Mesenchymal stem cell (in vitro differentiated cells and primary cell): Measurements from ENCODE around the gene GREM2.
A peak's percentile ranks its signal among the peaks of the same experiment; 100 is the strongest.

Experiments used
- DNase-seq: peaks from one replicate; pipeline ENCODE4 v3.0.0-alpha.2; 2013
- H2AFZ ChIP-seq: one replicate; pipeline ENCODE4 v1.6.1; 2013; ENCODE audit warnings: low read depth, mild to moderate bottlenecking, control low read depth, inconsistent platforms, low read length, moderate library complexity
- H2AK5ac ChIP-seq: 2 replicates; pipeline ENCODE4 v1.6.1; 2013; ENCODE audit warnings: low read length, moderate library complexity, mild to moderate bottlenecking, inconsistent platforms; ENCODE audit not compliant: severe bottlenecking
- H2BK120ac ChIP-seq: one replicate; pipeline ENCODE4 v1.6.1; 2013; ENCODE audit warnings: low read depth, mild to moderate bottlenecking, inconsistent platforms, low read length, moderate library complexity
- H2BK12ac ChIP-seq, 2 experiments: one replicate each; pipeline ENCODE4 v1.6.1; 2013; ENCODE audit warnings: inconsistent platforms in 2 of 2, low read length in 2 of 2, mild to moderate bottlenecking in 2 of 2, moderate library complexity in 2 of 2, control low read depth in 1 of 2
- H2BK15ac ChIP-seq: one replicate; pipeline ENCODE4 v1.6.1; 2013; ENCODE audit warnings: mild to moderate bottlenecking, low read depth, inconsistent platforms; ENCODE audit not compliant: poor library complexity, severe bottlenecking
- H2BK5ac ChIP-seq: 2 replicates; pipeline ENCODE4 v1.6.1; 2013; ENCODE audit warnings: low read depth, mild to moderate bottlenecking, low read length, control low read depth, inconsistent platforms; ENCODE audit not compliant: poor library complexity, severe bottlenecking
- H3K14ac ChIP-seq, 2 experiments: one replicate each; pipeline ENCODE4 v1.6.1; 2013; ENCODE audit warnings: inconsistent platforms in 2 of 2, low read length in 2 of 2, control low read depth in 1 of 2, mild to moderate bottlenecking in 1 of 2, moderate library complexity in 1 of 2
- H3K18ac ChIP-seq, 2 experiments: one replicate each; pipeline ENCODE4 v1.6.1; 2013; ENCODE audit warnings: inconsistent platforms in 2 of 2, low read length in 2 of 2, control low read depth in 1 of 2, low read depth in 1 of 2, mild to moderate bottlenecking in 1 of 2
- H3K23ac ChIP-seq, 2 experiments: one replicate each; pipeline ENCODE4 v1.6.1; 2013; ENCODE audit warnings: inconsistent platforms in 2 of 2, low read length in 2 of 2, mild to moderate bottlenecking in 2 of 2, moderate library complexity in 2 of 2, control low read depth in 1 of 2
- H3K27ac ChIP-seq: 2 replicates; pipeline ENCODE4 v1.5.1; 2013; ENCODE audit warnings: mild to moderate bottlenecking, moderate library complexity, low read length, control low read depth, inconsistent platforms; ENCODE audit not compliant: poor library complexity, severe bottlenecking
- H3K27me3 ChIP-seq, 2 experiments: 2 replicates each; pipeline versions ENCODE4 v1.6.1 to v1.7.0; 2013; ENCODE audit warnings: low read length in 2 of 2, mild to moderate bottlenecking in 2 of 2, moderate library complexity in 2 of 2, control low read depth in 1 of 2, inconsistent platforms in 1 of 2; ENCODE audit not compliant: control insufficient read depth in 1 of 2, insufficient read depth in 1 of 2
- H3K36me3 ChIP-seq, 2 experiments: 2 replicates each; pipeline versions ENCODE4 v1.6.1 to v1.7.0; 2013; ENCODE audit warnings: low read length in 2 of 2, control low read depth in 1 of 2, inconsistent platforms in 1 of 2, low read depth in 1 of 2, mild to moderate bottlenecking in 1 of 2; ENCODE audit not compliant: insufficient read depth in 2 of 2, control insufficient read depth in 1 of 2
- H3K4ac ChIP-seq, 2 experiments: one replicate each; pipeline ENCODE4 v1.6.1; 2013; ENCODE audit warnings: inconsistent platforms in 2 of 2, low read length in 2 of 2, mild to moderate bottlenecking in 2 of 2, moderate library complexity in 2 of 2, control low read depth in 1 of 2, low read depth in 1 of 2
- H3K4me1 ChIP-seq: 2 replicates; pipeline ENCODE4 v1.6.1; 2013; ENCODE audit warnings: low read depth, low read length, control low read depth; ENCODE audit not compliant: control insufficient read depth, insufficient read depth
- H3K4me2 ChIP-seq: 2 replicates; pipeline ENCODE4 v1.6.1; 2013; ENCODE audit warnings: low read length, mild to moderate bottlenecking, inconsistent platforms; ENCODE audit not compliant: poor library complexity, severe bottlenecking
- H3K4me3 ChIP-seq, 2 experiments: 2 replicates each; pipeline versions ENCODE4 v1.5.1 to v1.7.0; 2013; ENCODE audit warnings: low read length in 2 of 2, mild to moderate bottlenecking in 2 of 2, control low read depth in 1 of 2, low read depth in 1 of 2; ENCODE audit not compliant: insufficient read depth in 1 of 2
- H3K79me1 ChIP-seq: replicated peaks from 2 replicates; pipeline ENCODE4 v1.6.1; 2013; ENCODE audit warnings: mild to moderate bottlenecking, control low read depth, low read length, inconsistent platforms; ENCODE audit not compliant: poor library complexity, severe bottlenecking
- H3K9ac ChIP-seq: 2 replicates; pipeline ENCODE4 v1.7.0; 2013; ENCODE audit warnings: mild to moderate bottlenecking, low read length, moderate library complexity
- H3K9me3 ChIP-seq: 2 replicates; pipeline ENCODE4 v1.7.0; 2013; ENCODE audit warnings: mild to moderate bottlenecking, low read length; ENCODE audit not compliant: control insufficient read depth
- H4K8ac ChIP-seq: one replicate; pipeline ENCODE4 v1.6.1; 2013; ENCODE audit warnings: inconsistent platforms, mild to moderate bottlenecking, low read length, moderate library complexity
- H4K91ac ChIP-seq: one replicate; pipeline ENCODE4 v1.6.1; 2013; ENCODE audit warnings: mild to moderate bottlenecking, low read length, inconsistent platforms
- WGBS: methylation state at CpG from one replicate; pipeline ENCODE4 v1.1.7; 2013; ENCODE audit warnings: mixed read lengths; 5-methylcytosine and 5-hydroxymethylcytosine counted together

The GREM2 gene

DNA sequence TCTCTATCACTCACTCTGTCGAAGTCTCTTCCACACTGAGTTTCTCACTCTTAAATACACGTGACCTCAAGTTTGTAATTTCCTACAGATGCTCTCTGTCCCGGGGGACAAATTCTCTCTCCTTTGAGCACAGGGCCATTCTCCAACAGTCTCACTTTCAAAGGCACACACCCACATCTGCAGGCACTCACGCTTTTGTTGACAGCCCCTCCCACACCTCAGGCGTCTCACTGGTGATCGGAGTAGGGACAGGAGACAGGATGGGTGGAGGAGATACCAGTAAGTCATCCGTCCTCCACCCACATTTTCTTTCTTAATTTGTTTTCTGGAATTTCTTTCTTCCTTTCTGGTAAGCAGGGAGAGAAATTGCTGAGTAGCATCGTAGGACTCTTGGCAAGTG, 40.6 kb upstream of the GREM2 start:
- Histone ChIP-seq H3K4ac (no peak overlapping the region), H3K23ac (no peak overlapping the region), H2AFZ (no peak overlapping the region), H2BK5ac (no peak overlapping the region), H3K4me2 (no peak overlapping the region), H3K14ac (no peak overlapping the region), H2BK120ac (no peak overlapping the region), H3K4me3 (peak overlapping the region in 1 of 2 experiments; percentile 55), H3K79me1 (no peaks in the 10 kb centered on the region), H2BK12ac (no peak overlapping the region), H4K8ac (no peak overlapping the region), H3K9me3 (no peaks in the 10 kb centered on the region), H4K91ac (no peak overlapping the region), H2BK15ac (no peak overlapping the region), H3K18ac (no peak overlapping the region), H2AK5ac (no peak overlapping the region), H3K27me3 (no peaks in the 10 kb centered on the region), H3K27ac (no peak overlapping the region), H3K9ac (peak overlapping the region; percentile 2), H3K36me3 (no peaks in the 10 kb centered on the region), H3K4me1 (no peaks in the 10 kb centered on the region)
- no peak for DNase-seq
- 73% methylated on average over 4 of the region's 8 CpGs for WGBS

DNA sequence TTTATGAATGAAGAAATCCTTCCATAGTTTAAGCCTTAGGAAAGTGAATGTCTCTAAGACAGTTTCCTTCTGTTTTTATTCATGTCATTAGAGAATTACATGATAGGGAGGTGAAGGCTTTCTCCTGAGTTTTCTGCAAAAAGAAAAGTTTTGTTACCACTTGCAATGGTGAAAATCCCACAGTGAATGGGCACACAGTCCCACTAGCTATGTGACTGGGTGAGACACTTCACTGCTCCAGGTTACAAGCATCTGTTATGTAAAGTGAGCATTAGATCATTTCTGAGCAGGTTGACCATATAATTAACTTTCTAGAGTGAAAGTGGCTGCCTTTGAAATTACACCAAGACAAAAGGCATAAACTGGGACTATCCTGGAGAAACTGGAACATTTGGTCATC, 38.9 kb upstream of the GREM2 start:
- no peak overlapping the region for H4K91ac ChIP-seq

DNA sequence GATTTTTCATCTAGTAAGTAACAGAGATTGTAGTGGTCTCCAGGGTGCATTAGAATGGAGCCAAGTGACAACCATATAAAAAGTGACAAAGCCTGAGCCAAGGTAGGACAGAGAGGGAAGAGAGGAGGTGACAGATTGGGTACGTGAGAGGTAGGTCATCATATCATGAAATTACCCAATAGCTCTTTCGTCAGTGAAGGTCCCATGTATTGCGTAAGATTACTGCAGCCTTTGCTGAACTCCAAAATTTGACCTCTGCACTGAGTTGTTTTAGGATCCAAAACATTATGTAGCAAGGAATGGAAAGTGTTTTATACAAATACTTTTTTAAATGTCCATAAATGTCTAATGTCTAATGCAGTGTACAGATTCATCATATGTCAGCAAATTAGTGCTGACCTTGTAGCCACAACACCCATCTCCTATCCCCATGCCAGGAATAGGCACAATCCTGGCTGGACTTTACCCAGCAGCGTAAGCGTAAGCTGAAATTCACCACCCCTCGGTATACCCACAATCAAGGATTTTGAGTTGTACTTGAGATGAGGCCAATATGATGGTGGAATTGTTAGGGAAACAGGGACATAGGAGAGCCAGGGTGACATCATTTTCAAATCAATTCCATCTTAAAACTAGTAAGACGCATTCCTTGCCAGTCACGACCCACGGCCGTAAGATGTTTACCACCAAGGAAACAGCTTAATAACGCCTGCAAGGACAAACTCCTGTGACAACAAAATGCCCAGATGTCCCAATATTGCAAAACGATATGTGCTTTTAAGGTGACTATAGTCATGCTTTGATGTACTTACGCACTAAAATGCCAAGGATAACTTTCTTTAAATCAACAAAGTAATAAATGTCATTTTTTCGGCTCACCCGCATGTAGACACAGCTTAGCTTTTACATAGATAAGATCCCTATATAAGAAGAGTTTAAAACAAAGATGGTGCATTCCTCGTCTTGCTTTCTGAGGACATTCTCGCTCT, 38.1 kb upstream of the GREM2 start:
- H4K91ac ChIP-seq = no peak overlapping the region
- no peaks in the 10 kb centered on the region for H3K79me1 ChIP-seq
- H2BK15ac ChIP-seq = no peak overlapping the region
- H2AK5ac ChIP-seq = no peak overlapping the region
- H3K4me3 ChIP-seq = no peak overlapping the region
- H3K9ac ChIP-seq = no peak overlapping the region
- no peak overlapping the region for H2AFZ ChIP-seq
- no peaks in the 10 kb centered on the region for H3K27me3 ChIP-seq
- H2BK5ac ChIP-seq = no peak overlapping the region
- no peak overlapping the region for H3K18ac ChIP-seq
- H3K4ac ChIP-seq = no peak overlapping the region
- no peak for DNase-seq
- H4K8ac ChIP-seq = no peak overlapping the region
- H3K9me3 ChIP-seq = no peaks in the 10 kb centered on the region
- no peaks in the 10 kb centered on the region for H3K4me1 ChIP-seq
- no peaks in the 10 kb centered on the region for H3K36me3 ChIP-seq
- no peak overlapping the region for H3K14ac ChIP-seq
- no peak overlapping the region for H3K4me2 ChIP-seq
- no peak overlapping the region for H3K27ac ChIP-seq
- 82% methylated on average over 12 of the region's 17 CpGs for WGBS
- no peak overlapping the region for H2BK120ac ChIP-seq
- no peak overlapping the region for H3K23ac ChIP-seq
- no peak overlapping the region for H2BK12ac ChIP-seq

More for the DNA sequence above, 38.9 kb upstream of the GREM2 start:
- Histone ChIP-seq H3K9ac (no peak overlapping the region), H2BK5ac (no peak overlapping the region), H3K23ac (no peak overlapping the region), H3K27me3 (no peaks in the 10 kb centered on the region), H2BK15ac (no peak overlapping the region), H3K79me1 (no peaks in the 10 kb centered on the region), H2AFZ (no peak overlapping the region), H3K4me2 (no peak overlapping the region), H2BK12ac (no peak overlapping the region), H2AK5ac (no peak overlapping the region), H3K36me3 (no peaks in the 10 kb centered on the region), H2BK120ac (no peak overlapping the region), H3K9me3 (no peaks in the 10 kb centered on the region), H3K14ac (no peak overlapping the region), H3K4ac (no peak overlapping the region), H3K27ac (no peak overlapping the region), H3K18ac (no peak overlapping the region), H3K4me3 (no peak overlapping the region), H4K8ac (no peak overlapping the region), H3K4me1 (no peaks in the 10 kb centered on the region)
- DNase-seq = no peak

DNA sequence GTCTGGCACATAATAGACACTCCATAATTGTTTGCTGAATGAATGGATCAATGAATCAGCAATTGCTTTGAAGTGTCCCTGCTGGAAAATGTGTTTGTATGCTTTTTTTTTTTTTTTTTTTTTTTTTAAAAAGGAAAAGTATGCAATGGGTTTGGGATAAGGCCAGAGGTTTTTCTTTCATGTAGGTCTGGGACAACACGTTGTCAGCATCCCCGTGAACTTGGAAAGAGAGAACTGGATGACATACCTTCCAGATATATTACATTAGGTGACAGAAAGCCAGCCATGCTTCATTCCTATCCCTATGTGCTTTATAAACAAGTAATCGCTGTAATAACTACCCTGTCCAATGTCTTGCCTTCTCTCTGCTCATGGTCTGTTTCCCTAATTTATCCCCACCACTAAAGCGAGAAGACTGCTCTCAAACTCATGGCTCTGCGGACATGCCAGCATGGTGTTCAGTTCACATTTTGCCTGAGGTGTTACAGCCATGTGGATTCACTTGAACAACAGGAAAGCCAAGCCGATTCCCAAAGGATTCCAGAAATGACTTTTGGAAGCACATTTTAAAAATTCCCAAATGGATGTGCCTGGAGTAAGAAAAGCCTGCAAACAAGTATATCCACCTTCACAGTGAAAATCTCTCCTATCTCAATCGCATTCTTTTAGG, 34.8 kb upstream of the GREM2 start:
- H2BK12ac ChIP-seq = no peak overlapping the region
- no peak overlapping the region for H4K8ac ChIP-seq
- no peak overlapping the region for H3K27ac ChIP-seq
- H3K9me3 ChIP-seq = no peaks in the 10 kb centered on the region
- no peaks in the 10 kb centered on the region for H3K79me1 ChIP-seq
- no peak overlapping the region for H2BK120ac ChIP-seq
- WGBS = 85% methylated on average over 7 of the region's 7 CpGs
- H3K27me3 ChIP-seq = no peaks in the 10 kb centered on the region
- no peak overlapping the region for H3K18ac ChIP-seq
- no peak overlapping the region for H2AK5ac ChIP-seq
- H3K4me2 ChIP-seq = no peak overlapping the region
- H3K4me3 ChIP-seq = no peak overlapping the region
- no peak overlapping the region for H4K91ac ChIP-seq
- no peak overlapping the region for H2BK5ac ChIP-seq
- no peaks in the 10 kb centered on the region for H3K4me1 ChIP-seq
- H2BK15ac ChIP-seq = no peak overlapping the region
- no peak overlapping the region for H3K14ac ChIP-seq
- H3K23ac ChIP-seq = no peak overlapping the region
- no peak for DNase-seq
- H3K36me3 ChIP-seq = no peaks in the 10 kb centered on the region
- H2AFZ ChIP-seq = no peak overlapping the region
- no peak overlapping the region for H3K9ac ChIP-seq
- H3K4ac ChIP-seq = no peak overlapping the region
